Fibroblast of skin of back (primary cell): ENCODE data around the gene FANK1. TPM values are rescaled to one million over a fixed set of nuclear protein-coding genes. Genes with fewer than 3 reads are reported as not detected.
A peak's percentile ranks its signal among the peaks of the same experiment; 100 is the strongest.
"Not testable (repeated sequence)": the region's sequence is repeated elsewhere in the genome, so short reads cannot be mapped to it uniquely, and the experiment has no call there.

Source experiments
- DNase-seq: peaks from one replicate; pipeline ENCODE4 v3.0.0-alpha.2; 2013
- polyA plus RNA-seq, 2 experiments: library from polyadenylated mRNA; unstranded; fragments of 120-200 nt; gene quantifications; one replicate each; pipeline ENCODE4 v1.2.1, GENCODE V29; 2013; ENCODE audit not compliant: insufficient read length in 2 of 2

The FANK1 gene
- polyA plus RNA-seq (2013, experiment 1 of 2; ENCODE audit: insufficient read length) = 2.3 TPM
- polyA plus RNA-seq (2013, experiment 2 of 2; ENCODE audit: insufficient read length) = 5.9 TPM

- peak; percentile 94 for DNase-seq
These were observed at the start of gene FANK1 for GRCh38 chr10:125896088-125896934. Gene FANK1, plus strand, starts transcription at chr10:125896564. Its CDS starts 79 bp downstream, at chr10:125896643.

- DNase-seq = no peak
These were observed 49.5 kb upstream of the FANK1 start for GRCh38 chr10:125846894-125847293.

- no peak for DNase-seq
These were observed 48.0 kb upstream of the FANK1 start for GRCh38 chr10:125848371-125848770.

- DNase-seq = no peak
These were observed 47.5 kb upstream of the FANK1 start for GRCh38 chr10:125848857-125849256.

- DNase-seq = no peak
These were observed 46.9 kb upstream of the FANK1 start for GRCh38 chr10:125849448-125849847.

- no peak for DNase-seq
These were observed 45.3 kb upstream of the FANK1 start for GRCh38 chr10:125850766-125851731.

GRCh38 chr10:125852487-125852886, 43.9 kb upstream of the FANK1 start:
- no peak for DNase-seq

GRCh38 chr10:125857185-125857760, 39.1 kb upstream of the FANK1 start:
- no peak for DNase-seq

GRCh38 chr10:125859128-125859817, 37.1 kb upstream of the FANK1 start:
- DNase-seq = no peak

GRCh38 chr10:125865120-125865519, 31.2 kb upstream of the FANK1 start:
- no peak for DNase-seq

- DNase-seq = no peak
These were observed 29.8 kb upstream of the FANK1 start for GRCh38 chr10:125866421-125867029.

GRCh38 chr10:125868372-125868975, 27.9 kb upstream of the FANK1 start:
- DNase-seq = peak; percentile 53

GRCh38 chr10:125871338-125871737, 25.0 kb upstream of the FANK1 start:
- DNase-seq = no peak

GRCh38 chr10:125878957-125879835, 17.2 kb upstream of the FANK1 start:
- DNase-seq = peak; percentile 89

GRCh38 chr10:125880719-125881118, 15.6 kb upstream of the FANK1 start:
- DNase-seq = no peak

GRCh38 chr10:125881192-125881591, 15.2 kb upstream of the FANK1 start, which contains the start of gene DHX32:
Gene DHX32, minus strand, starts transcription at chr10:125881292. Its CDS starts 468 bp downstream, at chr10:125880824.
- no peak for DNase-seq

GRCh38 chr10:125882596-125882995, 13.8 kb upstream of the FANK1 start:
- DNase-seq = peak; percentile 20

GRCh38 chr10:125883211-125883610, 13.2 kb upstream of the FANK1 start:
- no peak for DNase-seq

- DNase-seq = no peak
These were observed 9.4 kb upstream of the FANK1 start for GRCh38 chr10:125886914-125887512.

GRCh38 chr10:125889441-125889840, 6.9 kb upstream of the FANK1 start:
- not testable (repeated sequence) for DNase-seq
